HG02973 (cell line): Measurements from ENCODE around the gene EPHB2.
"Not testable (repeated sequence)": the region's sequence is repeated elsewhere in the genome, so short reads cannot be mapped to it uniquely, and the experiment has no call there.

ENCODE experiments used
- ATAC-seq: cut with Tn5 transposase; IDR thresholded peaks from one replicate; pipeline ENCODE4 v1.9.1; 2021; ENCODE audit warnings: moderate library complexity; ENCODE audit not compliant: unreplicated experiment

EPHB2 gene

GRCh38 chr1:22932803-22933470 lies 222.3 kb downstream of the EPHB2 start:
- ATAC-seq: no peak

GRCh38 chr1:22935433-22935832 lies 224.8 kb downstream of the EPHB2 start:
- ATAC-seq: no peak

GRCh38 chr1:22936681-22937080 lies 226.0 kb downstream of the EPHB2 start:
- ATAC-seq: no peak

GRCh38 chr1:22941257-22941656 lies 230.6 kb downstream of the EPHB2 start:
- no peak for ATAC-seq

GRCh38 chr1:22944346-22945055 lies 233.9 kb downstream of the EPHB2 start:
- no peak for ATAC-seq

GRCh38 chr1:22945171-22945570 lies 234.5 kb downstream of the EPHB2 start:
- not testable (repeated sequence) for ATAC-seq

- no peak for ATAC-seq
These were observed 239.2 kb downstream of the EPHB2 start for GRCh38 chr1:22949822-22950331.

- no peak for ATAC-seq
These were observed 241.2 kb downstream of the EPHB2 start for GRCh38 chr1:22951796-22952195.

GRCh38 chr1:22952694-22953056 lies 242.0 kb downstream of the EPHB2 start:
- ATAC-seq: no peak

GRCh38 chr1:22953057-22953739 lies 242.6 kb downstream of the EPHB2 start:
- no peak for ATAC-seq

GRCh38 chr1:22953740-22954141 lies 243.1 kb downstream of the EPHB2 start:
- ATAC-seq: no peak

- ATAC-seq: no peak
These were observed 244.5 kb downstream of the EPHB2 start for GRCh38 chr1:22955146-22955545.

GRCh38 chr1:22957066-22957465 lies 246.4 kb downstream of the EPHB2 start:
- ATAC-seq: no peak

- ATAC-seq: no peak
These were observed 247.9 kb downstream of the EPHB2 start for GRCh38 chr1:22958556-22958955.

- ATAC-seq: no peak
These were observed 249.1 kb downstream of the EPHB2 start for GRCh38 chr1:22959545-22960360.

- ATAC-seq: no peak
These were observed 251.9 kb downstream of the EPHB2 start for GRCh38 chr1:22962558-22962957.

GRCh38 chr1:22963044-22963677 lies 252.5 kb downstream of the EPHB2 start:
- ATAC-seq: no peak

- no peak for ATAC-seq
These were observed 255.7 kb downstream of the EPHB2 start for GRCh38 chr1:22966309-22966708.

- ATAC-seq: no peak
These were observed 257.2 kb downstream of the EPHB2 start for GRCh38 chr1:22967833-22968232.

GRCh38 chr1:22969304-22969709 lies 258.7 kb downstream of the EPHB2 start:
- no peak for ATAC-seq

- ATAC-seq: no peak
These were observed 259.5 kb downstream of the EPHB2 start for GRCh38 chr1:22970096-22970495.
